SK-N-SH treated with all-trans-retinoic acid at 6 μM for 48 hours (cell line): Measurements from ENCODE around the gene GRM5.
"Not testable (repeated sequence)": the region's sequence is repeated elsewhere in the genome, so short reads cannot be mapped to it uniquely, and the experiment has no call there.

ENCODE experiments used
- BACH2 ChIP-seq: fragments of 250-450 bp; sonication (Bioruptor Pico); IDR thresholded peaks from 2 replicates; pipeline ENCODE4 v1.9.0; 2021; ENCODE audit warnings: mild to moderate bottlenecking, borderline replicate concordance
- CSDC2 ChIP-seq: fragments of 250-450 bp; sonication (Bioruptor Pico); IDR thresholded peaks from 2 replicates; pipeline ENCODE4 v1.5.0; 2020; ENCODE audit warnings: mild to moderate bottlenecking, moderate library complexity
- CSRNP3 ChIP-seq: fragments of 250-450 bp; sonication (Bioruptor Pico); IDR thresholded peaks from 2 replicates; pipeline ENCODE4 v1.5.1; 2021; ENCODE audit warnings: mild to moderate bottlenecking, moderate library complexity
- ESRRG ChIP-seq: fragments of 250-450 bp; sonication (Bioruptor Pico); IDR thresholded peaks from 2 replicates; pipeline ENCODE4 v1.6.1; 2021; ENCODE audit warnings: mild to moderate bottlenecking
- OSR1 ChIP-seq: fragments of 250-450 bp; sonication (Bioruptor Pico); IDR thresholded peaks from 2 replicates; pipeline ENCODE4 v1.8.0; 2022; ENCODE audit warnings: moderate library complexity, mild to moderate bottlenecking, inconsistent platforms
- PATZ1 ChIP-seq: fragments of 250-450 bp; sonication (Bioruptor Pico); IDR thresholded peaks from 2 replicates; pipeline ENCODE4 v1.8.0; 2020; ENCODE audit warnings: mild to moderate bottlenecking, moderate library complexity, borderline replicate concordance
- RARB ChIP-seq: fragments of 250-450 bp; sonication (Bioruptor Pico); IDR thresholded peaks from 2 replicates; pipeline ENCODE4 v1.8.0; 2021; ENCODE audit warnings: mild to moderate bottlenecking, moderate library complexity
- SNAI2 ChIP-seq: fragments of 250-450 bp; sonication (Bioruptor Pico); IDR thresholded peaks from 2 replicates; pipeline ENCODE4 v1.5.0; 2020; ENCODE audit warnings: mild to moderate bottlenecking, moderate library complexity
- TOX ChIP-seq: fragments of 250-450 bp; sonication (Bioruptor Pico); IDR thresholded peaks from 2 replicates; pipeline ENCODE4 v1.8.0; 2021; ENCODE audit warnings: mild to moderate bottlenecking, moderate library complexity, borderline replicate concordance
- ZFP3 ChIP-seq: fragments of 250-450 bp; sonication (Bioruptor Pico); IDR thresholded peaks from 2 replicates; pipeline ENCODE4 v1.5.0; 2020; ENCODE audit warnings: mild to moderate bottlenecking, moderate library complexity
- ZNF8 ChIP-seq: fragments of 450-650 bp; formaldehyde crosslinking; IDR thresholded peaks from 2 replicates; pipeline ENCODE4 v1.5.0; 2020; ENCODE audit warnings: mild to moderate bottlenecking, moderate library complexity
- TF ChIP-seq, protein P1 (sequence below): fragments of 250-450 bp; sonication (Bioruptor Pico); IDR thresholded peaks from 2 replicates; pipeline ENCODE4 v1.5.0; 2020; ENCODE audit warnings: mild to moderate bottlenecking, moderate library complexity
- TF ChIP-seq, protein P2 (sequence below): fragments of 250-450 bp; sonication (Bioruptor Pico); IDR thresholded peaks from 2 replicates; pipeline ENCODE4 v1.8.0; 2021; ENCODE audit warnings: low read depth, mild to moderate bottlenecking, moderate library complexity, borderline replicate concordance
- TF ChIP-seq, protein P3 (sequence below): fragments of 250-450 bp; sonication (Bioruptor Pico); IDR thresholded peaks from 2 replicates; pipeline ENCODE4 v1.5.1; 2020; ENCODE audit warnings: low read depth, mild to moderate bottlenecking, moderate library complexity

DNA sequence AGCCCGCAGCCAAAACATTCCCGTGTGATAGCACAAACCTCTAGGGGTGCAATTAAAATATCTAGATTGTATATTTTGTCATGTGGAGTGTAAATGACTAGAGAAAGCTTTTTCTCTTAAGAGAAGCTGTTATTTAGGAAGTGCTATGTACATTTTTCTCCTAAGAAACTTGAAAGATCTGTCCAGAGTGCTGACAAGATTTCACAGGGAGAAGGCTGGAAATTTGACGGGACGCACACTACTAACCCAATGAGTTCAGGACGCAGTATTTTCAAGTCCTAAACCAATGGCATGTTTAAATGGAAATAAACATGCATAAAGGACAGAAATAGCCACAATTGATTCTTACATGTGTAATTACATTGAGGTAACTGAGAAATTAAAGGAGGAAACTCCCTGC, 3.9 kb downstream of the GRM5 start:
- TF ChIP-seq, protein P1, sequence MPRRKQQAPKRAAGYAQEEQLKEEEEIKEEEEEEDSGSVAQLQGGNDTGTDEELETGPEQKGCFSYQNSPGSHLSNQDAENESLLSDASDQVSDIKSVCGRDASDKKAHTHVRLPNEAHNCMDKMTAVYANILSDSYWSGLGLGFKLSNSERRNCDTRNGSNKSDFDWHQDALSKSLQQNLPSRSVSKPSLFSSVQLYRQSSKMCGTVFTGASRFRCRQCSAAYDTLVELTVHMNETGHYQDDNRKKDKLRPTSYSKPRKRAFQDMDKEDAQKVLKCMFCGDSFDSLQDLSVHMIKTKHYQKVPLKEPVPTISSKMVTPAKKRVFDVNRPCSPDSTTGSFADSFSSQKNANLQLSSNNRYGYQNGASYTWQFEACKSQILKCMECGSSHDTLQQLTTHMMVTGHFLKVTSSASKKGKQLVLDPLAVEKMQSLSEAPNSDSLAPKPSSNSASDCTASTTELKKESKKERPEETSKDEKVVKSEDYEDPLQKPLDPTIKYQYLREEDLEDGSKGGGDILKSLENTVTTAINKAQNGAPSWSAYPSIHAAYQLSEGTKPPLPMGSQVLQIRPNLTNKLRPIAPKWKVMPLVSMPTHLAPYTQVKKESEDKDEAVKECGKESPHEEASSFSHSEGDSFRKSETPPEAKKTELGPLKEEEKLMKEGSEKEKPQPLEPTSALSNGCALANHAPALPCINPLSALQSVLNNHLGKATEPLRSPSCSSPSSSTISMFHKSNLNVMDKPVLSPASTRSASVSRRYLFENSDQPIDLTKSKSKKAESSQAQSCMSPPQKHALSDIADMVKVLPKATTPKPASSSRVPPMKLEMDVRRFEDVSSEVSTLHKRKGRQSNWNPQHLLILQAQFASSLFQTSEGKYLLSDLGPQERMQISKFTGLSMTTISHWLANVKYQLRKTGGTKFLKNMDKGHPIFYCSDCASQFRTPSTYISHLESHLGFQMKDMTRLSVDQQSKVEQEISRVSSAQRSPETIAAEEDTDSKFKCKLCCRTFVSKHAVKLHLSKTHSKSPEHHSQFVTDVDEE (CRISPR knock-in tag) = not testable (repeated sequence)
- not testable (repeated sequence) for TF ChIP-seq PATZ1 (CRISPR knock-in tag); CSDC2 (CRISPR knock-in tag); ZFP3 (CRISPR knock-in tag); SNAI2 (CRISPR knock-in tag); RARB (CRISPR knock-in tag); OSR1 (CRISPR knock-in tag); ZNF8; CSRNP3 (CRISPR knock-in tag); ESRRG; BACH2 (CRISPR knock-in tag); TOX (CRISPR knock-in tag)
- TF ChIP-seq, protein P2, sequence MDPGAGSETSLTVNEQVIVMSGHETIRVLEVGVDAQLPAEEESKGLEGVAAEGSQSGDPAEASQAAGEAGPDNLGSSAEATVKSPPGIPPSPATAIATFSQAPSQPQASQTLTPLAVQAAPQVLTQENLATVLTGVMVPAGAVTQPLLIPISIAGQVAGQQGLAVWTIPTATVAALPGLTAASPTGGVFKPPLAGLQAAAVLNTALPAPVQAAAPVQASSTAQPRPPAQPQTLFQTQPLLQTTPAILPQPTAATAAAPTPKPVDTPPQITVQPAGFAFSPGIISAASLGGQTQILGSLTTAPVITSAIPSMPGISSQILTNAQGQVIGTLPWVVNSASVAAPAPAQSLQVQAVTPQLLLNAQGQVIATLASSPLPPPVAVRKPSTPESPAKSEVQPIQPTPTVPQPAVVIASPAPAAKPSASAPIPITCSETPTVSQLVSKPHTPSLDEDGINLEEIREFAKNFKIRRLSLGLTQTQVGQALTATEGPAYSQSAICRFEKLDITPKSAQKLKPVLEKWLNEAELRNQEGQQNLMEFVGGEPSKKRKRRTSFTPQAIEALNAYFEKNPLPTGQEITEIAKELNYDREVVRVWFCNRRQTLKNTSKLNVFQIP (CRISPR knock-in tag) = not testable (repeated sequence)
- TF ChIP-seq, protein P3, sequence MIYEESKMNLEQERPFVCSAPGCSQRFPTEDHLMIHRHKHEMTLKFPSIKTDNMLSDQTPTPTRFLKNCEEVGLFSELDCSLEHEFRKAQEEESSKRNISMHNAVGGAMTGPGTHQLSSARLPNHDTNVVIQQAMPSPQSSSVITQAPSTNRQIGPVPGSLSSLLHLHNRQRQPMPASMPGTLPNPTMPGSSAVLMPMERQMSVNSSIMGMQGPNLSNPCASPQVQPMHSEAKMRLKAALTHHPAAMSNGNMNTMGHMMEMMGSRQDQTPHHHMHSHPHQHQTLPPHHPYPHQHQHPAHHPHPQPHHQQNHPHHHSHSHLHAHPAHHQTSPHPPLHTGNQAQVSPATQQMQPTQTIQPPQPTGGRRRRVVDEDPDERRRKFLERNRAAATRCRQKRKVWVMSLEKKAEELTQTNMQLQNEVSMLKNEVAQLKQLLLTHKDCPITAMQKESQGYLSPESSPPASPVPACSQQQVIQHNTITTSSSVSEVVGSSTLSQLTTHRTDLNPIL (CRISPR knock-in tag) = not testable (repeated sequence)
